ENCODE data around the gene SSTR3.
"Not testable (repeated sequence)": the region's sequence is repeated elsewhere in the genome, so short reads cannot be mapped to it uniquely, and the experiment has no call there.

The SSTR3 gene

GRCh38 chr22:37209140-37209845 is 3.0 kb downstream of the SSTR3 start:
- DNase-seq = no peak

GRCh38 chr22:37208401-37209139 is 3.7 kb downstream of the SSTR3 start:
- DNase-seq = no peak

- no peak for DNase-seq
Observed at GRCh38 chr22:37207981-37208380, 4.3 kb downstream of the SSTR3 start.

- no peak for DNase-seq
Observed at GRCh38 chr22:37206841-37207821, 5.1 kb downstream of the SSTR3 start.

- no peak for DNase-seq
Observed at GRCh38 chr22:37206118-37206840, 6.0 kb downstream of the SSTR3 start.

- no peak for DNase-seq
Observed at GRCh38 chr22:37205046-37205445, 7.2 kb downstream of the SSTR3 start.

- DNase-seq = no peak
Observed at GRCh38 chr22:37204045-37204655, 8.1 kb downstream of the SSTR3 start.

- no peak for DNase-seq
Observed at GRCh38 chr22:37203354-37204044, 8.8 kb downstream of the SSTR3 start.

GRCh38 chr22:37202716-37203115 is 9.6 kb downstream of the SSTR3 start:
- no peak for DNase-seq

- DNase-seq = no peak
Observed at GRCh38 chr22:37202001-37202555, 10.2 kb downstream of the SSTR3 start.

GRCh38 chr22:37201443-37201820 is 10.8 kb downstream of the SSTR3 start:
- DNase-seq = not testable (repeated sequence)

- DNase-seq = no peak
Observed at GRCh38 chr22:37199760-37200108, 12.5 kb downstream of the SSTR3 start.

- DNase-seq = peak; percentile 97
Observed at GRCh38 chr22:37199103-37199759, 13.0 kb downstream of the SSTR3 start.

- DNase-seq = peak; percentile 93
Observed at GRCh38 chr22:37198258-37199102, 13.8 kb downstream of the SSTR3 start.

- no peak for DNase-seq
Observed at GRCh38 chr22:37197451-37198257, 14.6 kb downstream of the SSTR3 start.

GRCh38 chr22:37196539-37197450 is 15.5 kb downstream of the SSTR3 start:
- no peak for DNase-seq

- DNase-seq = no peak
Observed at GRCh38 chr22:37195921-37196320, 16.4 kb downstream of the SSTR3 start.

GRCh38 chr22:37194750-37195149 is 17.5 kb downstream of the SSTR3 start:
- DNase-seq = no peak

Data from activated T-cell treated with anti-CD3 and anti-CD28 coated beads for 4 hours (primary cell).